Mesenchymal stem cell (in vitro differentiated cells and primary cell): ENCODE results near the gene SMAD3.
A peak's percentile ranks its signal among the peaks of the same experiment; 100 is the strongest.

ENCODE experiments used
- DNase-seq: peaks from one replicate; pipeline ENCODE4 v3.0.0-alpha.2; 2013
- H2AFZ ChIP-seq: one replicate; pipeline ENCODE4 v1.6.1; 2013; ENCODE audit warnings: low read depth, mild to moderate bottlenecking, control low read depth, inconsistent platforms, low read length, moderate library complexity
- H2AK5ac ChIP-seq: 2 replicates; pipeline ENCODE4 v1.6.1; 2013; ENCODE audit warnings: low read length, moderate library complexity, mild to moderate bottlenecking, inconsistent platforms; ENCODE audit not compliant: severe bottlenecking
- H2BK120ac ChIP-seq: one replicate; pipeline ENCODE4 v1.6.1; 2013; ENCODE audit warnings: low read depth, mild to moderate bottlenecking, inconsistent platforms, low read length, moderate library complexity
- H2BK12ac ChIP-seq, 2 experiments: one replicate each; pipeline ENCODE4 v1.6.1; 2013; ENCODE audit warnings: inconsistent platforms in 2 of 2, low read length in 2 of 2, mild to moderate bottlenecking in 2 of 2, moderate library complexity in 2 of 2, control low read depth in 1 of 2
- H2BK15ac ChIP-seq: one replicate; pipeline ENCODE4 v1.6.1; 2013; ENCODE audit warnings: mild to moderate bottlenecking, low read depth, inconsistent platforms; ENCODE audit not compliant: poor library complexity, severe bottlenecking
- H2BK5ac ChIP-seq: 2 replicates; pipeline ENCODE4 v1.6.1; 2013; ENCODE audit warnings: low read depth, mild to moderate bottlenecking, low read length, control low read depth, inconsistent platforms; ENCODE audit not compliant: poor library complexity, severe bottlenecking
- H3K14ac ChIP-seq, 2 experiments: one replicate each; pipeline ENCODE4 v1.6.1; 2013; ENCODE audit warnings: inconsistent platforms in 2 of 2, low read length in 2 of 2, control low read depth in 1 of 2, mild to moderate bottlenecking in 1 of 2, moderate library complexity in 1 of 2
- H3K18ac ChIP-seq, 2 experiments: one replicate each; pipeline ENCODE4 v1.6.1; 2013; ENCODE audit warnings: inconsistent platforms in 2 of 2, low read length in 2 of 2, control low read depth in 1 of 2, low read depth in 1 of 2, mild to moderate bottlenecking in 1 of 2
- H3K23ac ChIP-seq, 2 experiments: one replicate each; pipeline ENCODE4 v1.6.1; 2013; ENCODE audit warnings: inconsistent platforms in 2 of 2, low read length in 2 of 2, mild to moderate bottlenecking in 2 of 2, moderate library complexity in 2 of 2, control low read depth in 1 of 2
- H3K27ac ChIP-seq: 2 replicates; pipeline ENCODE4 v1.5.1; 2013; ENCODE audit warnings: mild to moderate bottlenecking, moderate library complexity, low read length, control low read depth, inconsistent platforms; ENCODE audit not compliant: poor library complexity, severe bottlenecking
- H3K27me3 ChIP-seq, 2 experiments: 2 replicates each; pipeline versions ENCODE4 v1.6.1 to v1.7.0; 2013; ENCODE audit warnings: low read length in 2 of 2, mild to moderate bottlenecking in 2 of 2, moderate library complexity in 2 of 2, control low read depth in 1 of 2, inconsistent platforms in 1 of 2; ENCODE audit not compliant: control insufficient read depth in 1 of 2, insufficient read depth in 1 of 2
- H3K36me3 ChIP-seq, 2 experiments: 2 replicates each; pipeline versions ENCODE4 v1.6.1 to v1.7.0; 2013; ENCODE audit warnings: low read length in 2 of 2, control low read depth in 1 of 2, inconsistent platforms in 1 of 2, low read depth in 1 of 2, mild to moderate bottlenecking in 1 of 2; ENCODE audit not compliant: insufficient read depth in 2 of 2, control insufficient read depth in 1 of 2
- H3K4ac ChIP-seq, 2 experiments: one replicate each; pipeline ENCODE4 v1.6.1; 2013; ENCODE audit warnings: inconsistent platforms in 2 of 2, low read length in 2 of 2, mild to moderate bottlenecking in 2 of 2, moderate library complexity in 2 of 2, control low read depth in 1 of 2, low read depth in 1 of 2
- H3K4me1 ChIP-seq: 2 replicates; pipeline ENCODE4 v1.6.1; 2013; ENCODE audit warnings: low read depth, low read length, control low read depth; ENCODE audit not compliant: control insufficient read depth, insufficient read depth
- H3K4me2 ChIP-seq: 2 replicates; pipeline ENCODE4 v1.6.1; 2013; ENCODE audit warnings: low read length, mild to moderate bottlenecking, inconsistent platforms; ENCODE audit not compliant: poor library complexity, severe bottlenecking
- H3K4me3 ChIP-seq, 2 experiments: 2 replicates each; pipeline versions ENCODE4 v1.5.1 to v1.7.0; 2013; ENCODE audit warnings: low read length in 2 of 2, mild to moderate bottlenecking in 2 of 2, control low read depth in 1 of 2, low read depth in 1 of 2; ENCODE audit not compliant: insufficient read depth in 1 of 2
- H3K79me1 ChIP-seq: replicated peaks from 2 replicates; pipeline ENCODE4 v1.6.1; 2013; ENCODE audit warnings: mild to moderate bottlenecking, control low read depth, low read length, inconsistent platforms; ENCODE audit not compliant: poor library complexity, severe bottlenecking
- H3K9ac ChIP-seq: 2 replicates; pipeline ENCODE4 v1.7.0; 2013; ENCODE audit warnings: mild to moderate bottlenecking, low read length, moderate library complexity
- H3K9me3 ChIP-seq: 2 replicates; pipeline ENCODE4 v1.7.0; 2013; ENCODE audit warnings: mild to moderate bottlenecking, low read length; ENCODE audit not compliant: control insufficient read depth
- H4K8ac ChIP-seq: one replicate; pipeline ENCODE4 v1.6.1; 2013; ENCODE audit warnings: inconsistent platforms, mild to moderate bottlenecking, low read length, moderate library complexity
- H4K91ac ChIP-seq: one replicate; pipeline ENCODE4 v1.6.1; 2013; ENCODE audit warnings: mild to moderate bottlenecking, low read length, inconsistent platforms
- WGBS: methylation state at CpG from one replicate; pipeline ENCODE4 v1.1.7; 2013; ENCODE audit warnings: mixed read lengths; 5-methylcytosine and 5-hydroxymethylcytosine counted together

Gene SMAD3

GRCh38 chr15:67119238-67119846 is 53.9 kb downstream of the SMAD3 start:
- WGBS = 83% methylated on average over 5 of the region's 6 CpGs
- Histone ChIP-seq H3K9ac (peak overlapping the region; percentile 71), H3K36me3 (peaks cover 0 to 19% of the 10 kb centered on the region in 2 experiments), H3K27ac (no peak overlapping the region), H2AK5ac (no peak overlapping the region), H3K4me1 (peaks cover 16% of the 10 kb centered on the region), H2BK120ac (no peak overlapping the region), H3K27me3 (no peaks in the 10 kb centered on the region), H2AFZ (no peak overlapping the region), H3K4ac (peak overlapping the region; percentile 3 to 80), H3K9me3 (no peaks in the 10 kb centered on the region), H4K8ac (peak overlapping the region; percentile 69), H3K4me3 (no peak overlapping the region), H3K4me2 (no peak overlapping the region), H3K79me1 (peaks cover 17% of the 10 kb centered on the region), H3K14ac (peak overlapping the region in 1 of 2 experiments; percentile 62), H2BK15ac (peak overlapping the region; percentile 52), H4K91ac (peak overlapping the region; percentile 82), H3K23ac (no peak overlapping the region), H2BK5ac (no peak overlapping the region), H2BK12ac (peak overlapping the region; percentile 29 to 81), H3K18ac (peak overlapping the region; percentile 83 to 84)
- no peak for DNase-seq

DNA sequence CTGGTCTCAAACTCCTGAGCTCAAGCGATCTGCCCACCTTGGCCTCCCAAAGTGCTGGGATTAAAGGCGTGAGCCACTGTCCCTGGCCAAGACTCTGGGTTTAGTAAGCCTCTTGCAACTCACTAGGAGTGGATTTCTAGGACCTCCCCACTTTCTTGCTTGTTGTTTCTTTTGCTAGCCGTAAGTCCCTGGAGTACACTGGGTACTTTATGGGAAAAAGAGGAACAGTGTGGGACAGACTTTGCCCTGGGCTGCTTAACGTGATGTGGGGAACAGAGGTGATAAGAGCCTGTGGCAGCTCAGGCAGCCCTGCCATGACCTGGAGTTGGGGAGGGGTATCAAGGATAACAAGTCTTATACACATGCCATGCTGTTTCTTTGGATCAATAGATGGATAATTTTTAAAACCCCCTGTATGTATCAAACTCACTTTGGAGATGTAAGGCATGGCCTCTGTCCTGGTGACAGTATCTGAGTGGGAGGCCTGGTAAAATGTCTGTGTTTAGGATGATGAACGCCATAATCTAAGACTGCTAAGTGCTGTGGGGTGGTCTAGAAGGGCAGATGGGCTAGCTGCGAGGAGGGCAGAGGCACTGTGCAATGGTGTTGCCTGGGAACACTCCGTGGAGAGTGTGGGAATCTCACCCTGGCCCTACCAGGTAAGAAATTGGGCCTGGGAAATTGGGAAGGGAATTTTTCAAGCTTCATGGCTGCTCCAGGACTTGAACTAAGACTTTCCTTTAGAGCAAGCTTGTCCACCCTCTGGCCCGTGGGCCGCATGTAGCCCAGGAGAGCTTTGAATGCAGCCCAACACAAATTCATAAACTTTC is 54.8 kb downstream of the SMAD3 start:
- Histone ChIP-seq H3K4ac (peak overlapping the region; percentile 26 to 68), H4K91ac (peak overlapping the region; percentile 87), H3K27me3 (no peaks in the 10 kb centered on the region), H2BK15ac (peak overlapping the region; percentile 52), H2AK5ac (peak overlapping the region; percentile 11), H2BK5ac (no peak overlapping the region), H2BK120ac (peak overlapping the region; percentile 27), H3K14ac (peak overlapping the region in 1 of 2 experiments; percentile 5), H3K79me1 (peaks cover 13% of the 10 kb centered on the region), H3K18ac (peak overlapping the region; percentile 62 to 96), H4K8ac (peak overlapping the region; percentile 83), H3K27ac (no peak overlapping the region), H3K9ac (peak overlapping the region; percentile 71), H3K4me1 (peaks cover 20% of the 10 kb centered on the region), H2BK12ac (peak overlapping the region; percentile 23 to 93), H3K4me2 (peak overlapping the region; percentile 14), H3K9me3 (no peaks in the 10 kb centered on the region), H2AFZ (no peak overlapping the region), H3K36me3 (peaks cover 0 to 14% of the 10 kb centered on the region in 2 experiments), H3K4me3 (peak overlapping the region in 1 of 2 experiments; percentile 9), H3K23ac (no peak overlapping the region)
- peak; percentile 47 for DNase-seq
- 65% methylated on average over 9 of the region's 9 CpGs for WGBS

DNA sequence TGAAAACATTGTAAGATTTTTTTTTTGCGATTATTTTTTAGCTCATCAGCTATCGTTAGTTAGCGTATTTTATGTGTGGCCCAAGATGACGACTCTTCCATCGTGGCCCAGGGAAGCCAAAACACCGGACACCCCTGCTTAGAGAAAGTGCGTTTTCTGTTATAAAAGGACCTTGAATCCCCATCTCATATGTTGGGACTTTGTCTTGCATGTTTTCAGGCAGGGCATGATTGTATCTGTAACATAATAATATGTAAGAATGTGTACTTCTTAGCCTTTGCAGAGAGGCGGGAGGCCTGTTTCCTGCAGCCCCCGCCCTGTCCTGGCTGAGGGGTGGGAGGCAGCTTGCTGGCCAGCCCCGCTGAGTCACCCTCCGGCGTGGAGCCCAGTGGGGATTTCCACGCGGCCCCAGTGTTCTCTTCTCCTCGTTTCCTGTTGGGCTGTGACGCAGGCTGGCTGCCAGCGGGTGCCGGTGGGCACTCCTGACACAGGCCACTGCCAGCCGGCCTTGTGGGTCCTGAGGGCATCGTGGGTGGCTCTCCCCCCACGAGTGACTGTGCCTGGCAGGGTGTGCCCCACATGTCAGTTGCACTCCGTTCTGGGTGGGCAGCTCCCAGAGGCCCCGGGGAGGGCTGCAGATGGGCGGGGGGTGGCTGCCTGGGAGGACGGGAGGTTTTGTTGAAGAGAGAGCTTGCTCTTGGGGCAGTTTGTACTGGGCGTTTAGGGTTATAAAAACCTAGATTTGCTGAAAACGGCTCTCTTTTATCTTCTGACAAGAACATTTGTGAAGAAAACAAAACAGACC is 55.6 kb downstream of the SMAD3 start:
- peak overlapping the region; percentile 62 for H3K4me2 ChIP-seq
- peaks cover 11% of the 10 kb centered on the region for H3K79me1 ChIP-seq
- H2BK5ac ChIP-seq = no peak overlapping the region
- H3K9me3 ChIP-seq = no peaks in the 10 kb centered on the region
- peak overlapping the region; percentile 44 to 97 for H3K4ac ChIP-seq
- peaks cover 0 to 14% of the 10 kb centered on the region in 2 experiments for H3K36me3 ChIP-seq
- H3K23ac ChIP-seq = no peak overlapping the region
- peak overlapping the region; percentile 94 for H4K91ac ChIP-seq
- 26% methylated on average over 21 of the region's 27 CpGs for WGBS
- no peaks in the 10 kb centered on the region for H3K27me3 ChIP-seq
- H3K9ac ChIP-seq = peak overlapping the region; percentile 71
- H3K4me1 ChIP-seq = peaks cover 27% of the 10 kb centered on the region
- peak overlapping the region in 1 of 2 experiments; percentile 86 for H3K14ac ChIP-seq
- H2BK15ac ChIP-seq = no peak overlapping the region
- peak overlapping the region; percentile 65 for H2BK120ac ChIP-seq
- DNase-seq = peak; percentile 96
- peak overlapping the region; percentile 12 to 17 for H3K4me3 ChIP-seq
- peak overlapping the region; percentile 11 for H2AK5ac ChIP-seq
- H3K18ac ChIP-seq = peak overlapping the region; percentile 76 to 97
- H3K27ac ChIP-seq = peak overlapping the region; percentile 33
- H2BK12ac ChIP-seq = peak overlapping the region; percentile 38 to 46
- H4K8ac ChIP-seq = peak overlapping the region; percentile 100
- H2AFZ ChIP-seq = no peak overlapping the region
